Adrenal gland (tissue), 5 donors: ENCODE data around the gene MAN1B1.
A peak's percentile ranks its signal among the peaks of the same experiment; 100 is the strongest.

ENCODE experiments used
- CTCF ChIP-seq, 6 experiments: fragments of 450-650 bp in 4 of 6; fragments of 200-600 bp in 2 of 6; sonication (generic) in 1 of 6; IDR thresholded peaks; 1 replicate in 5 of 6; 2 replicates in 1 of 6; pipeline versions ENCODE4 v1.5.1 to v1.8.0; 2016 to 2021; ENCODE audit warnings: antibody characterized with exemption in 6 of 6, mild to moderate bottlenecking in 2 of 6, moderate library complexity in 1 of 6
- POLR2A ChIP-seq, 2 donors: fragments of 450-650 bp; IDR thresholded peaks; one replicate each; pipeline ENCODE4 v1.6.1; 2017; ENCODE audit warnings: antibody characterized with exemption in 2 of 2, mild to moderate bottlenecking in 2 of 2, moderate library complexity in 1 of 2
- donor health status: DM: no; HTN: no; CAD: no.

- TF ChIP-seq CTCF (IDR thresholded peaks at IDR 0.05) (peak in 3 of 6 experiments; percentile 4 to 20 (median 14)), POLR2A (IDR thresholded peaks at IDR 0.05) (no peak)
Measured at GRCh38 chr9:137070906-137071275, 15.9 kb upstream of the MAN1B1 start.
